WTC11 (cell line): ENCODE results near the gene PLEKHM3.

ENCODE experiments used
- CTCF ChIP-seq: fragments of 200-600 bp; IDR thresholded peaks from 2 replicates; pipeline ENCODE4 v1.8.0; 2022; ENCODE audit warnings: antibody characterized with exemption
- ELF4 ChIP-seq: sonication (generic); formaldehyde crosslinking; IDR thresholded peaks from 2 replicates; pipeline ENCODE4 v1.8.1; 2022; ENCODE audit warnings: low read depth, mild to moderate bottlenecking, moderate library complexity, missing genetic modification reagents
- PREB ChIP-seq: sonication (generic); formaldehyde crosslinking; IDR thresholded peaks from 2 replicates; pipeline ENCODE4 v1.8.1; 2022; ENCODE audit warnings: mild to moderate bottlenecking, missing genetic modification reagents, moderate library complexity, borderline replicate concordance
- RELA ChIP-seq: sonication (generic); formaldehyde crosslinking; IDR thresholded peaks from 2 replicates; pipeline ENCODE4 v1.8.1; 2022; ENCODE audit warnings: missing genetic modification reagents, mild to moderate bottlenecking, borderline replicate concordance
- USF1 ChIP-seq: sonication (generic); formaldehyde crosslinking; IDR thresholded peaks from 2 replicates; pipeline ENCODE4 v1.8.0; 2022; ENCODE audit warnings: mild to moderate bottlenecking, missing genetic modification reagents

GRCh38 chr2:207828361-207829057, 196.8 kb downstream of the PLEKHM3 start:
- no peak for TF ChIP-seq RELA (CRISPR knock-in tag)
- TF ChIP-seq USF1 (CRISPR knock-in tag) = no peak
- no peak for TF ChIP-seq ELF4 (CRISPR knock-in tag)
- TF ChIP-seq CTCF = no peak
- no peak for TF ChIP-seq PREB
